Measurements from ENCODE around the gene SPRYD7. TPM values are rescaled to one million over a fixed set of nuclear protein-coding genes. Genes with fewer than 3 reads are reported as not detected.
A peak's percentile ranks its signal among the peaks of the same experiment; 100 is the strongest.
"Not testable (repeated sequence)": the region's sequence is repeated elsewhere in the genome, so short reads cannot be mapped to it uniquely, and the experiment has no call there.

The SPRYD7 gene
- 1 to 10 TPM; 4.6 to 5.0 TPM for total RNA-seq

GRCh38 chr13:49936075-49936967 is at the start of gene SPRYD7:
Gene SPRYD7, minus strand, starts transcription at chr13:49936340. Its CDS starts 105 bp downstream, at chr13:49936235.
- H3K27ac Mint-ChIP-seq: peak within 1 kb of the TSS; percentile 82 to 92
- ATAC-seq (peak; percentile 96 to 98), DNase-seq (ENCODE audit: low spot score in 2 of 2) (peak; percentile 96 to 98)
- H3K36me3 Mint-ChIP-seq: peaks cover 6 to 11% of the 10 kb centered on the region in 2 donors
- no peaks in the 10 kb centered on the region for H3K9me3 Mint-ChIP-seq

- peaks cover 0 to 4% of the 10 kb centered on the region in 2 donors for H3K9me3 Mint-ChIP-seq
- DNase-seq (ENCODE audit: low spot score in 2 of 2): no peak
- H3K36me3 Mint-ChIP-seq: no peaks in the 10 kb centered on the region
- no peak for ATAC-seq
- no peak overlapping the region for H3K27ac Mint-ChIP-seq
Observed at GRCh38 chr13:49985129-49985528, 49.0 kb upstream of the SPRYD7 start.

GRCh38 chr13:49980266-49980665 is 44.1 kb upstream of the SPRYD7 start:
- ATAC-seq: no peak
- H3K9me3 Mint-ChIP-seq: peaks cover 0 to 4% of the 10 kb centered on the region in 2 donors
- H3K27ac Mint-ChIP-seq: no peak overlapping the region
- DNase-seq (ENCODE audit: low spot score in 2 of 2): no peak
- no peaks in the 10 kb centered on the region for H3K36me3 Mint-ChIP-seq

- DNase-seq (ENCODE audit: low spot score in 2 of 2) (no peak), ATAC-seq (no peak)
- H3K36me3 Mint-ChIP-seq: no peaks in the 10 kb centered on the region
- H3K27ac Mint-ChIP-seq: no peak overlapping the region
- H3K9me3 Mint-ChIP-seq: peaks cover 0 to 4% of the 10 kb centered on the region in 2 donors
Observed at GRCh38 chr13:49977992-49978391, 41.9 kb upstream of the SPRYD7 start.

GRCh38 chr13:49976314-49977258 is 40.4 kb upstream of the SPRYD7 start:
- Mint-ChIP-seq H3K27ac (peak overlapping the region in 1 of 2 donors; percentile 37), H3K9me3 (peaks cover 0 to 2% of the 10 kb centered on the region in 2 donors), H3K36me3 (no peaks in the 10 kb centered on the region)
- ATAC-seq (peak; percentile 77 to 83), DNase-seq (ENCODE audit: low spot score in 2 of 2) (peak; percentile 60 to 68)

- Mint-ChIP-seq H3K27ac (no peak overlapping the region), H3K9me3 (no peaks in the 10 kb centered on the region)
- no peak for ATAC-seq
Observed at GRCh38 chr13:49975826-49976225, 39.7 kb upstream of the SPRYD7 start.

GRCh38 chr13:49972709-49973108 is 36.6 kb upstream of the SPRYD7 start:
- DNase-seq (ENCODE audit: low spot score in 2 of 2): no peak
- no peak for ATAC-seq
- Mint-ChIP-seq H3K27ac (no peak overlapping the region), H3K9me3 (no peaks in the 10 kb centered on the region), H3K36me3 (no peaks in the 10 kb centered on the region)

More at GRCh38 chr13:49975826-49976225, 39.7 kb upstream of the SPRYD7 start:
- no peaks in the 10 kb centered on the region for H3K36me3 Mint-ChIP-seq
- DNase-seq (ENCODE audit: low spot score in 2 of 2): no peak

- ATAC-seq (no peak), DNase-seq (ENCODE audit: low spot score in 2 of 2) (no peak)
Observed at GRCh38 chr13:49967456-49967855, 31.3 kb upstream of the SPRYD7 start.

GRCh38 chr13:49958321-49958720 is 22.2 kb upstream of the SPRYD7 start:
- no peak for DNase-seq (ENCODE audit: low spot score in 2 of 2)
- no peak for ATAC-seq
- H3K9me3 Mint-ChIP-seq: peaks cover 5 to 14% of the 10 kb centered on the region in 2 donors
- no peak overlapping the region for H3K27ac Mint-ChIP-seq
- peaks cover 0 to 10% of the 10 kb centered on the region in 2 donors for H3K36me3 Mint-ChIP-seq

More at GRCh38 chr13:49967456-49967855, 31.3 kb upstream of the SPRYD7 start:
- no peak overlapping the region for H3K27ac Mint-ChIP-seq
- H3K36me3 Mint-ChIP-seq: no peaks in the 10 kb centered on the region
- peaks cover 5 to 25% of the 10 kb centered on the region in 2 donors for H3K9me3 Mint-ChIP-seq

- Mint-ChIP-seq H3K36me3 (peaks cover 0 to 10% of the 10 kb centered on the region in 2 donors), H3K9me3 (peaks cover 5 to 7% of the 10 kb centered on the region in 2 donors), H3K27ac (no peak overlapping the region)
- no peak for DNase-seq (ENCODE audit: low spot score in 2 of 2)
- no peak for ATAC-seq
Observed at GRCh38 chr13:49956131-49956530, 20.0 kb upstream of the SPRYD7 start.

- H3K9me3 Mint-ChIP-seq: peaks cover 0 to 7% of the 10 kb centered on the region in 2 donors
- peaks cover 0 to 5% of the 10 kb centered on the region in 2 donors for H3K36me3 Mint-ChIP-seq
- ATAC-seq: no peak
- DNase-seq (ENCODE audit: low spot score in 2 of 2): no peak
- H3K27ac Mint-ChIP-seq: no peak overlapping the region
Observed at GRCh38 chr13:49954674-49955455, 18.7 kb upstream of the SPRYD7 start.

- ATAC-seq: no peak
- peaks cover 7 to 10% of the 10 kb centered on the region in 2 donors for H3K9me3 Mint-ChIP-seq
Observed at GRCh38 chr13:49953560-49953959, 17.4 kb upstream of the SPRYD7 start.

GRCh38 chr13:49951754-49952535 is 15.8 kb upstream of the SPRYD7 start:
- Mint-ChIP-seq H3K9me3 (peaks cover 5 to 10% of the 10 kb centered on the region in 2 donors), H3K27ac (no peak overlapping the region), H3K36me3 (peaks cover 4 to 15% of the 10 kb centered on the region in 2 donors)
- DNase-seq (ENCODE audit: low spot score in 2 of 2): no peak
- no peak for ATAC-seq

More at GRCh38 chr13:49953560-49953959, 17.4 kb upstream of the SPRYD7 start:
- Mint-ChIP-seq H3K36me3 (peaks cover 0 to 12% of the 10 kb centered on the region in 2 donors), H3K27ac (no peak overlapping the region)
- no peak for DNase-seq (ENCODE audit: low spot score in 2 of 2)

GRCh38 chr13:49948777-49949270 is 12.7 kb upstream of the SPRYD7 start:
- H3K9me3 Mint-ChIP-seq; ATAC-seq; H3K27ac Mint-ChIP-seq; DNase-seq (ENCODE audit: low spot score in 2 of 2): not testable (repeated sequence)
- peaks cover 4 to 13% of the 10 kb centered on the region in 2 donors for H3K36me3 Mint-ChIP-seq

- DNase-seq (ENCODE audit: low spot score in 2 of 2): no peak
- Mint-ChIP-seq H3K9me3 (no peaks in the 10 kb centered on the region), H3K27ac (no peak overlapping the region), H3K36me3 (peaks cover 6 to 11% of the 10 kb centered on the region in 2 donors)
- no peak for ATAC-seq
Observed at GRCh38 chr13:49939321-49939720, 3.2 kb upstream of the SPRYD7 start.

All from activated naive CD4-positive, alpha-beta T cell treated with anti-CD3 and anti-CD28 coated beads, Interleukin-2, amount 50 U/mL, for 72 hours (primary cell).